Gastroesophageal sphincter (tissue), 3 donors: ENCODE measurements around the gene RSL1D1.

Source experiments
- CTCF ChIP-seq, 4 experiments: fragments of 200-600 bp in 2 of 4; fragments of 450-650 bp in 2 of 4; sonication (generic) in 1 of 4; IDR thresholded peaks; one replicate each; pipeline ENCODE4 v1.5.1; 2017 to 2019; ENCODE audit warnings: antibody characterized with exemption in 4 of 4, mild to moderate bottlenecking in 2 of 4, moderate library complexity in 2 of 4
- EP300 ChIP-seq: sonication (generic); formaldehyde crosslinking; IDR thresholded peaks from one replicate; pipeline ENCODE4 v1.6.1; 2017; ENCODE audit warnings: antibody characterized with exemption, mild to moderate bottlenecking
- POLR2A ChIP-seq, 2 donors: fragments of 450-650 bp; IDR thresholded peaks; one replicate each; pipeline ENCODE4 v1.6.1; 2017; ENCODE audit warnings: antibody characterized with exemption in 2 of 2, mild to moderate bottlenecking in 2 of 2, moderate library complexity in 1 of 2
- POLR2AphosphoS5 ChIP-seq: sonication (generic); formaldehyde crosslinking; IDR thresholded peaks from one replicate; pipeline ENCODE4 v1.6.1; 2017; ENCODE audit warnings: antibody characterized with exemption

GRCh38 chr16:11799017-11799381, 52.3 kb downstream of the RSL1D1 start:
- TF ChIP-seq CTCF (IDR thresholded peaks at IDR 0.05) (no peak), POLR2A (IDR thresholded peaks at IDR 0.05) (no peak), POLR2AphosphoS5 (no peak), EP300 (no peak)
